Brain microvascular endothelial cell (primary cell): ENCODE measurements around the gene PSMD9.

Source experiments
- DNase-seq: peaks from one replicate; pipeline ENCODE4 v3.0.0-alpha.2; 2020
- H3K27ac ChIP-seq: fragments of 250-450 bp; sonication (Bioruptor Pico); 2 replicates; pipeline ENCODE4 v1.5.1; 2020; ENCODE audit warnings: mild to moderate bottlenecking, moderate library complexity
- H3K27me3 ChIP-seq: fragments of 250-450 bp; sonication (Bioruptor Pico); replicated peaks from 2 replicates; pipeline ENCODE4 v1.5.1; 2020; ENCODE audit warnings: mild to moderate bottlenecking
- H3K36me3 ChIP-seq: fragments of 250-450 bp; sonication (Bioruptor Pico); replicated peaks from 2 replicates; pipeline ENCODE4 v1.5.1; 2020; ENCODE audit warnings: mild to moderate bottlenecking
- H3K4me3 ChIP-seq: 2 replicates; pipeline ENCODE4 v1.5.1; 2011; ENCODE audit warnings: low read depth, mild to moderate bottlenecking, control low read depth, low read length, moderate library complexity
- CTCF ChIP-seq: IDR thresholded peaks from 2 replicates; pipeline ENCODE4 v1.5.1; 2011; ENCODE audit warnings: low read depth, mild to moderate bottlenecking, moderate library complexity, low read length, control low read depth, inconsistent platforms; ENCODE audit errors: missing control alignments
- in situ Hi-C: cut with HindIII; loops from 2 replicates; pipeline ENCODE4 v1.10.0; 2017; ENCODE audit warnings: low sequenced_read_pairs, low pct_ligation_motif_present

PSMD9 gene

DNA sequence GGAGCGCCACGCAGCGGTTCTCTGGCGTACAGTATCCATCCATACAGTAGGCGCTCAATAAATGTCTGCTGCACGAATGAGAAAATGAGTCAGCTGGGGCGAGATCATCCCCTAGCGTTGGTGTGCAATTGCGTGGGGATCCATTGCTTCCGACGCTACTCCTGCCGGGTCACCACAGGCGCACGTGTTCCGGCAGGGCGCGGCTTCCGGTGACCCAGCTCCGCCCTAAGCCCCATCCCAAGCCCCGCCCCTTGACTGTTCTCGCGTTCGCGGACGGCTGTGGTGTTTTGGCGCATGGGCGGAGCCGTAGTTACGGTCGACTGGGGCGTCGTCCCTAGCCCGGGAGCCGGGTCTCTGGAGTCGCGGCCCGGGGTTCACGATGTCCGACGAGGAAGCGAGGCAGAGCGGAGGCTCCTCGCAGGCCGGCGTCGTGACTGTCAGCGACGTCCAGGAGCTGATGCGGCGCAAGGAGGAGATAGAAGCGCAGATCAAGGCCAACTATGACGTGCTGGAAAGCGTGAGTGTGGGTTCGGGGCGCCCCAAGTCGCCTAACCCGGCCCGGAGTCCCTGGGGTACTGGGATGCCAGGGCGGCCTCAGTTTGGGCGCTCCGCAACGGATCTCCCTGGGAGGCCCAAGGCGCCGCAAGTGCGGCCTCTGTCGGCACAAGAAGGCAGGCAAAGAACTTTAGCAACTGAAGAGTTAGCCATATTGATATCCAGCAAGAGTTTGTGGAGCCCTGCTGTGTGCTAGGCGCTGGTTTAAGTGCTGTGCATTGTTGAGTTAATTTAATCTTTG lies at the start of gene PSMD9:
Gene PSMD9, plus strand, starts transcription at position 313 of the 796 bp plus-strand sequence. Its CDS starts 67 bp downstream, at position 380.
- peak; percentile 97 for DNase-seq
- Histone ChIP-seq H3K36me3 (peaks cover 6% of the 10 kb centered on the region), H3K4me3 (peak within 1 kb of the TSS; percentile 96), H3K27ac (peak within 1 kb of the TSS; percentile 92), H3K27me3 (no peaks in the 10 kb centered on the region)
- TF ChIP-seq CTCF = peak; percentile 88
- in situ Hi-C loops = no loop called here

DNA sequence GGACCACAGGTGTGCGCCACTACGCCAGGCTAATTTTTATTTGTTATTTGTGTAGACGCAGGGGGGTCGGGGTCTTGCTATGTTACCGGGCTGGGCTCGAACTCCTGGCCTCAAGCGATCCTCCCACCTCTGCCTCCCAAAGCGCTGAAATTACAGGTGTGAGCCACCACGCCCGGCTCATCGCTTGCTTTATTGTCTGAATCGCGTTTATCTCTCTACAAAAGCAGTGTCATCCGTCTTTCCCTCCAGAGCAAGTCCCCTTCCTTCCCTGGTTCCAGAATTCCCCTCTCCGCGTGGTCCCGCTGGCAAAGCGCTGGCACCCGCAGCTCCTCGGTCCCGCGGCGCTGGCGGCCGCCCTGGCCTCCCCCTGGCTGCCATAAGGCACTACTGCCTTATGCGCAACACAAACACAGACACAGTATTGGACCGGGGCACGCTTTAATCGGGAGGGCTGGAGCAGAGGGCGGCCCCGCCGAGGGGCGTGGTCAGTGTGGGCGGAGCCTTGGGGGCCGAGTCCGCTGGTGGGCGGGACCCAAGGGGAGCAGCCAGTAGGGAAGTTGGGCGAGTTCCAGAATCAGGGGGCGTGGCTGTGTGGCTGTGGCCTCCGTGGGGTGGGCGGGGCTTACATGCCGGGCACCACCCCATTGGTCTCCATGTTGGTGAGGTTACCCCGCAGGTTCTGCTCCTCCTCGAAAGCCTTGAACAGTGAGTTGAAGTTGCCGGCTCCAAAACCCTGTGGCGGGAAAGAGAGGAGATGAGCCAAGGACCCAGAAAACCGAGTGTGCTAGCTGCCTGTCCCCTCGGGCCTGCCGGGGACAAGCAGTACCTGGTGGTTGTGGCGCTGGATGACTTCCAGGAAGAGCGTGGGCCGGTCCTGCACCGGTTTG lies 49.2 kb upstream of the PSMD9 start:
- DNase-seq = peak; percentile 99
- no peaks in the 10 kb centered on the region for H3K27me3 ChIP-seq
- peak overlapping the region; percentile 66 for H3K4me3 ChIP-seq
- no peak overlapping the region for H3K27ac ChIP-seq
- H3K36me3 ChIP-seq = no peaks in the 10 kb centered on the region
- TF ChIP-seq CTCF = peak; percentile 62
- in situ Hi-C loops = no loop called here

DNA sequence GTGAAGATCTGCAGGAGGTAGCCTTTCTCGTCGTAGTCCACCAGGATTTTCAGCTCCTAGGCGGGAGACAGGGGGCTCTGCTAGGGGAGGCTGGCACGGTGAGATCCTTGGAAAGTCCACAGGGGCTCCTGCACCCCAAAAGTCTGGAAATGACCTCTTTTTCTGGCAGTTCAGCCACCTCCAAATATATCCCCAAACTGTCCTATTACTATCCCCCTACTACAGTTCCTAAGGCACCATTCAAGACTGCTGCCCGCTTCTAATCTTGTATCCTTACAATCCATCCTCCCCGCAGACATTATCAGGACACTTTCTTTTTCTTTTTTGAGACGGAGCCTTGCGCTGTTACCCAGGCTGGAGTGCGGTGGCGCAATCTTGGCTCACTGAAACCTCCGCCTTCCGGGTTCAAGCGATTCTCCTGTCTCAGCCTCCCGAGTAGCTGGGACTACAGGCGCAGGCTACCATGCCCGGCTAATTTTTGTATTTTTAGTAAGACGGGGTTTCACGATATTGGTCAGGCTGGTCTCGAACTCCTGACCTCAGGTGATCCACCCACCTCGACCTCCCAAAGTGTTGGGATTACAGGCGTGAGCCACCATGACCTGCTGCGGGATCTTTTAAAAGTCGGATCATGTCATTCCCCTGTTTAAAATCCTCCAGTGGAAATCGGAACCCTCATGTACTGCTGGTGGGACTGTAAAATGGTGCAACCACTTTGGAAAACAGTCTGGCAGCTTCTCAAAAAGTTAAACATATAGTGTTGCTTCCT lies 48.4 kb upstream of the PSMD9 start:
- H3K27ac ChIP-seq = no peak overlapping the region
- TF ChIP-seq CTCF = no peak
- peak overlapping the region; percentile 66 for H3K4me3 ChIP-seq
- H3K27me3 ChIP-seq = no peaks in the 10 kb centered on the region
- H3K36me3 ChIP-seq = no peaks in the 10 kb centered on the region
- in situ Hi-C loops = no loop called here
- DNase-seq = no peak

- Histone ChIP-seq H3K36me3 (no peaks in the 10 kb centered on the region), H3K27ac (no peak overlapping the region), H3K4me3 (no peak overlapping the region), H3K27me3 (no peaks in the 10 kb centered on the region)
- in situ Hi-C loops = no loop called here
- TF ChIP-seq CTCF = no peak
- DNase-seq = no peak
Measured at GRCh38 chr12:121843236-121843982, 45.2 kb upstream of the PSMD9 start.

- no peaks in the 10 kb centered on the region for H3K27me3 ChIP-seq
- H3K27ac ChIP-seq = no peak overlapping the region
- no peak overlapping the region for H3K4me3 ChIP-seq
- DNase-seq = no peak
- no peaks in the 10 kb centered on the region for H3K36me3 ChIP-seq
- in situ Hi-C loops = no loop called here
- no peak for TF ChIP-seq CTCF
Measured at GRCh38 chr12:121845701-121846100, 42.9 kb upstream of the PSMD9 start.
